Non-pigmented ciliary epithelial cell (primary cell): Measurements from ENCODE around the gene SLAMF6.

ENCODE experiments used
- DNase-seq: peaks from one replicate; pipeline ENCODE4 v3.0.0-alpha.2; 2010; ENCODE audit warnings: low read depth

Gene SLAMF6

DNA sequence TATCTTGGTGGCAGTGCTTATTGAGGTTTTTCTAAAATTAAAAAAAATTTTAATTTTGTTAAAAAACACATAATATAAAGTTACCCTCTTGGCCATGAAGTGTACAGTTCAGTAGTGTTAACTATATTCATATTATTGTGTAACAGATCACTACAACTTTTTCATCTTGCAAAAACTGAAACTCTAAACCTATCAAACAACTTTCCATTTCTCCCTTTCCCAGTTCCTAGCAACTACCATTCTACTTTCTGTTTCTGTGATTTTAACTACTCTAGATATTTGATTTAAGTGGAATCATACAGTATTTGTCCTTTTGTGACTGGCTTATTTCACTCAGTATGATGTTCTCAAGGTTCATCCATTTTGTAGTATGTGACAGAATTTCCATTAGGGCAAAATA lies 55.5 kb downstream of the SLAMF6 start:
- no peak for DNase-seq

DNA sequence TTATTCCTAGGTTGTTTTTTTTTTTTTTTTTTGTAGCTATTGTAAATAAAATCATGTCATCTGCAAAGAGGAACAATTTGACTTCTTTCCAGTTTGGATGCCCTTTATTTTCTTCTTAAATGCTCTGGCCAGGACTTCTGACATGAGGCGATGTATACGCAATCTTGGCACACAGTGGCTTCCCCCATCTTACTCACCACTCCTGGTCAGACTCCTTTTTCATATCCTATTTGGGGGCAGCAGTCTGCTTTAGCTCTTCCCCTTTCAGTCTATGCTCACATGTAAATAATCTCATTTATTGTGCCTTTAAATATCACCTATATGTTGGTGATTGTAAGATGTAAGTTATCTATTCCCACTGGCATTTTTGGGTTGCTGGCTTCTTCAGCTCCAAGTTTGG lies 56.1 kb downstream of the SLAMF6 start:
- DNase-seq: no peak

DNA sequence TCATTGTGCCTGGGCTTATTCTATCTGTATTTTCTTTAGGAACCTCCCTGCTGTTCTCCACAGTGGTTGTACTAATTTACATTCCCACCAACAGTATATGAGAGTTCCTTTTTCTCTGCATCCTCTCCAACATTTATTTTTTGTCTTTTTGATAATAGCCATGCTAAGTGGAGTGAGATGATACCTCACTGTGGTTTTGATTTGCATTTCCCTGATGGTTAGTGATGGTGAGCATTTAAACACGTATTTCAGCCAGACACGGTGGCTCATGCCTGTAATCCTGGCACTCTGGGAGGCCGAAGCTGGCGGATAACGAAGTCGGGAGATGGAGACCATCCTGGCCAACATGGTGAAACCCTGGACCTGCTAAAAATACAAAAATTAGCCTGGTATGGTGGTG lies 57.9 kb downstream of the SLAMF6 start:
- DNase-seq: no peak

DNA sequence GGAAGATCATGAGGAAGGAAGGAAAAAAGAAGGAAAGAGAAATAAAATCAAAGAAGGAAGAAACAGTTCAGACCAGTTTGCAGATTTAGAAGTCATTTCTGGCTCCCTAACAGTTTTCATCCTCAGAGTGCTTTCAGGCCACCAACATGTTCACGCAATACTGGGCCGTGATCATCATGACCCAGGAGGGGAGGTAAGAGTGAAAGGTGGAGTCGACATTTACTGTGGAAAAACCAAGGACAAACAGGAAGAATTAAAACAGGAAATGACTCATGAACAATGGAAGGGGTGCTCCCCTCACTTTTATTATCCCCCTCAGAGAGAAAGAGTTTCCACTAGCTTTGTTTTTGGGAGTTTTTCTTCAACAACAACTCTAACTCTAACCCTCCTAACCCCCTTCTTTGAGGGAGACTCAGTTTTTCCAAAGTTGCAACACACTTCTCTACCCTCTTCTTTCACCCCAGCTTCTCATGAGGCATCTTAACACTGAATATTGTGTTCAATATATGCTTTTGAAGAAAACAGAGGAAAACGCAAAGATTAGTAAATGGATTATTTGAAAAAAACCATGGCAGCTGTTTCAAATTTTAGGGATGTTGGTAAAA lies 62.3 kb downstream of the SLAMF6 start:
- no peak for DNase-seq

DNA sequence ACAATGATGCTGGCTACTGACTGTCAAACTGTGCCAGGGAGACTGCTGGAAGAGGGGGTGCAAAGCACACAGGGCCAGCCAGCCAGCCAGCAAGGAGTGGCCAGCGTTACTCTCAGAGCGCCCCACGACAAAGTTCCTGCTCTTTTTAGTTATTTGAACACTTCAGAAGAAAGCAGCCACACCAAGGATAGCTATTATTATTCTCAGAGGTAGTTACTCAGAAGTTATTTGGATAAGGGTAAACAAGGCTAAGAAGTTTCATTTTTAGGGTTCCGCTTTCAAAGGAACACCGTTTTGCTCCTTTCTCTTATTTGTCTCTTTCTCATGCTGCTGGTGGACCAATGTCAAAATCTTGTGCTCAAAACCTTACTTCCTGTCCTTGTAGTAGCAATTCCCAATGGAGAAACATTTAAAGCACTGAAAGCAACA lies 62.8 kb downstream of the SLAMF6 start:
- no peak for DNase-seq

DNA sequence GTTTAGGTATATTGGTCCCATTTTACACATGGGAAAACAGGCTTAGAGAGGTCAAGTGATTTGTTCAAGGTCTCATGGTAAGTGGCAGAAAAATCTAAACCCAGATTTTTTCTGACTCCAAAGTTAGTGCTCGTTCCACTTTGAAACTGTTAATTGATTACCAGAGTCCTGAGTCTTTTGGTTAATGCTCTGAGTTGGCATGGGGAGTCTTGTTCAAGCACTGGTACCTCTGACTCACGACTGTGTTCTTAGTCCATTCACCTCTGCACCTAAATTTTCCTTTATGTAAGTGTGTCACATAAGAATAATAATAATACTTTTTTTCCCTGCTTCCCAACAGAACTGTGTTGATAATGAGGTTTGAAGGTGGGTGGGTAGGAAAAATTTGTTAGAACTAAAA lies 63.4 kb downstream of the SLAMF6 start:
- no peak for DNase-seq

DNA sequence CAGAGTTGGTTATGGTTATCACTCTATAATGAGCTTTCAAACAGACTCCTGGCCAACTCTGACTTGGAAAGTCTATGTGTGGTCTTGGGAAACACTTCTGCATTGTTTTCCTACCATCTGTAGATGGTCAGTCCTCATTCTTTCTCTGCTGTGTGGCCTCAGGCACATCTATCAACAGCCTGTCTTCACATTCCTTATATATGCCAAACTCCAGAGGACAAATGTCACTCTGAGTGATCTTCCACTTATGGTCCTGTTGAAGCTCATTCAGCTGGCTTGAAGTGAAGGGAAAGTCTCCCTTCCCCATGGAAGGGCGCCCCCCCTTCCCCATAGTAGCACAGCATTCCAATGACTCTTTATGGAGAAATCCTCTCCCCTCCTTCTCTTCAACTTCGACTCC lies 64.0 kb downstream of the SLAMF6 start:
- no peak for DNase-seq

DNA sequence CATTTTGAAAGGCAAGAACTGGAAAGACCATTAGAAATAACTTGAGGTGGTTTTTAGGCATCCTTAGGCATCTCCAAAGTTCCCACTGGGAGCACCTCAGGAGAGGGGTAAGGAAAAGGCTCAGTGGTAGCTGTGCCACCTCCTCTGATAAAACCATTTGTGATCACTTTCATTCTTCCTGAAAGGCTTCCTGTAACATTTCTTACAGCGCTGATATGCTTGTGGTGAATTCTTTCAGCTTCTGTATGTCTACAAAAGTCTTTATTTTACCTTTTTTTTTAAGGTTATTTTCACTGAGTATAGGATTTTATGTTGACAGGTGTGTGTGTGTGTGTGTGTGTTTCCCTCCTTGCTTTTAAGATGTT lies 67.9 kb downstream of the SLAMF6 start:
- DNase-seq: no peak

DNA sequence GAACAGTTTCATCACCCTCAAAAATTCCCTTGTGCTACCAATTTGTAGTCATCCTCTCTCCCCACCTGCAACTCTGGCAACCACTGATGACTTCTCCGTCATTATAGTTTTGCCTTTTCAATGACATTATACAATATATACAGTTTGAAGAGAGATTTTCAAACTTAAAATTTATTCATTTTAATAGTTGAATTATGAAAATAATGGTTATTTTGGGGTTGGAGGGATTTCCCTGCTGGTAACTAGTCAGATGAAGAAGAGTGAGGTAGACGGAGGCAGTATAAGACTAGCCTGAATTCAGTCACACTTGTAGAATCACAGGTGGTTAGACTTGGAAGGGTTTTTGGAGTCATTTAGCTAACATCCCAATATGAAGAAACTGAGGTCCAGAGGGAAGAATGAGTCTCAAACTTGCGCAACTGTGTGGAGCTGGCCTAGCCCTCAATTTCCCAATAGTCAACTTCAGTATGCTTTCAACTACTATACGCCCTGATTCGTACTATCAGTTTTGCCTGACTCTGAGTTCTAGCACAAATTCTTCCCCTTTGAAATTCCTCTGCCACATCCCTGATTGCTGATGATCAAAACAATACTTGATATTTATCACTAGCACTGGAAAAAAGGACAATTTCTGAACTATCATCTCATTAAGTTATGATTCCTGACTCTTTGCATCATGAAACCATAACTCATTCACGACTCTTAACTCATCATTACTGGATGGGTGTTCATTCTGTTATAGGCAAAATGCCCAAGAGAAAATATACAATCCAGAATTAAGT lies 68.5 kb downstream of the SLAMF6 start:
- DNase-seq: no peak

DNA sequence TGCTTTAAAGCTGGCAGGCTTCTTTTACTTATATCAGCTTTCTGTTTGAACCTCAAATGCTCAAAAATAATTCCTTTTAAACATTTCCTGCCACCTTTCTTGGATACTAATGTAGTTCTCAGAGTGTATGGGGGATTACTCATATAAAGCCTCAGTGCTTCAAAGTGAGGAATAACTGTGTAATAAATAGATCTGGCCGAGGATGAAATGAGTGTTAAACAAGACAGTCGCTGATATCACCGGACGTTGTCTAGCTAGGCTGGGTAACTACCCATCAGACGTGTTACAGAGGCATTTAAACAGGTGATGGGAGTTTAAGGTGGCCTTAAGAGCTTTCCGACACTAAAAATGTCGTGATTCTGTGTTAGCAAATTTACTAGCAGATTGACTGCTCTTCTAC lies 69.6 kb downstream of the SLAMF6 start:
- DNase-seq: no peak

DNA sequence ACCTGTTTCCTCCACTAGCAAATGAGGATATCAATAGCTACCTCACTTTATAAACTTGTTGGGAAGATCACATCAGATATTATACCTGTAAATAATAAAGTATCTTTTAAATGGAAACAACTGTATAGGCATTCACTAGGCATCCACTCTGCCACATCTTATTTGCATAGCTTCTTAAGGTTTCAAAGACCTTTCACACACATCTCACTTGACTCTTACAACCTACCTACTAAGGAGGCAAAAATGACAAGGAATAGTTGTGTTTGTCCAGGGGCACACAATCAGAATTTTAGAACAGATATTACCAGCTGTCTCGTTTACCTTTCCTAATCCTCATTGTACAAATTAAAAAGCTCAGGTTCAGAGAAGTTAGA lies 71.2 kb downstream of the SLAMF6 start:
- no peak for DNase-seq

DNA sequence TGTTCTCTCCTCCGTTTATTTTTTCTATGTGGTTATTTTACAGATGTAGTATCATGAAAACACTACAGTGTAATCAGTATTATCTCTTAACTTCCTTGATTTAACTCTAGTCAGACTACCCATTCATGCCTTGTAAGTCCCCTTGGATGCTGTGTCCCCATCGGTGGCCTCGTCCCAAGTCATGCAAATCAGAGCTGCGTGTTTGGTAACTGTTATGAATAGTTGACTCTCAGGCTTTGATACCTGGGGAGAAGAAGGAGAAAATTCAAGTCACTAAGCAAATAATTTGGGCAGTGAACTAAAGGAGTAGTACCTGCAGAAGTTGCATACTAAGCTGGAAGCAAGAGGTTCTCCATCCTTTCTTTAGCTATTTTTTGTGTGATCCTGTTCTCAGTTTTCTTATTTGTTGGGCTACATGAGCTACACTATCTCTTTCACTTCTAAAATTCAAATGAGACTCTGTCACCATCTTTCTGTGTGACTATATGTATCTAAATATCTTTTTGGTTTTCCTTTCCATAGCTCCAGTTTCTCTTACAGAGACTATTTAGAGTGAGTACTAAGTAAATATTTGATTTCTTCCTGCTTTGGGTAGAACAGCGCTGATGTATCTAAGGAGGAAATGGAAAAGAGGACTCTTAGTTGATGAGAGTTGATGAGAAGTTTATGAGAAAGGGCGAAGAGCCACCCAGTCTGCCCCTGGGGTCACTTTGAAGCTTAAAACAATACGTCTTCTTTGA lies 71.8 kb downstream of the SLAMF6 start:
- no peak for DNase-seq

DNA sequence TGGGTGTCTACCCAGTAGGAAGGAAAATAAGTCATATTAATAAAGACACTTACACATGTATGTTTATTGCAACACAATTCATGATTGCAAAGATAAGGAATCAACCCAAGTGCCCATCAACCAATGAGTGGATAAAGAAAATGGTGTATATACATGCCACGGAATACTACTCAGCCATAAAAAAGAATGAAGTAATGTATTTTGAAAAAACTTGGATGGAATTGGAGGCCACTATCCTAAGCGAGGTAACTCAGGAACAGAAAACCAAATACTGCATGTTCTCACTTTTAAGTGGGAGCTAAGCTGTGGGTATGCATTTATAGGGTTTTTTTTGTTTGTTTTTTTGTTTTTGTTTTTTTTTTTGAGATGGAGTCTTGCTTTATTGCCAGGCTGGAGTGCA lies 73.6 kb downstream of the SLAMF6 start:
- no peak for DNase-seq

DNA sequence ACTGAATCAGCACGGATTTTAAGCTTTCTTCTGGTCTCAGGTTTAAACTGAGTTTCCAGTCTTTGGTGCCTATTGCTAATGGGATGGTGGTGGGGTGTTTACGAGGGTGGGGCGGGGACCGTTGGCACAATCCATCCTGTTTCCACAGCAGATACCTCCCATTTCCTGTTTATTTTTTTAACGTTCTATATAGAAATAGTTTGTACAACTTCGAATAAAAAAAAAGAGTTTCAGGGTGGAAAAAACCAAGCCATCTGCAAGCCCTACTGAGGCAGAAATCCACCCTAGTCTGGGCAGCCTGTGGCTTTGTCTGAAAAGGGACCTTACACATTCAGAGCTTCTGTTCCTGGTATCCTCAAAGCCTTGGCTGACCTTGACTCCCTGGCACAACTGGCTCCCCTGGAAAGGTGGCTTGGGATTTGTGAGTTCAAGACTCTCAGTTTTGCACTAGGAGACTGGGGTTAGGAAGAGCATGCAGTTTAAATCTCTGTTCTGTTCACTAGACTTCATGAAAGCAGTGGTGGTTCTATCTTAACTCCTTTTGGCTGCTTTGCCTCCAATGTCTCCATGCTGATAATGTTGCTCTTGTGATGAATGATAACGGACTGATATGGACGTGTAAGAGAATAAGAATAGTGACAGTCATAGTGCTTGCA lies 76.0 kb downstream of the SLAMF6 start:
- DNase-seq: no peak

DNA sequence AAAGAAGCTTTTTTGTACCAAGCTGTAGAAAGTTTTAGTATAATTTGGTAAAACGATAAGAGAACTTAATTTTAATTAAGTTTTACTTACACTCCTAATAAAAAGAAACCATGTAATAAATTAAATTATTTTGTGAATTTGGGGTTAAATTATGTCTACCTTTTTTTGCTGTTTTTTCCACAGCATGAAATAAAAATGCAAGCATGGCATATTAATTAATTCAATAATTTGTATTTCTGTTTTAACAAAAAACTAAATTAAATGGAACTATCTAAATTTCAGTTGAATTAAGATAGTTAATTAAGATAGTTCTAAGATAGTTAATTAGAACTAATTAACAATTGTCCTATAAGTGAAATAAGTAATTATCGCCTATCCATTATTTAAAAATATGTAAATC lies 83.3 kb downstream of the SLAMF6 start:
- DNase-seq: no peak

DNA sequence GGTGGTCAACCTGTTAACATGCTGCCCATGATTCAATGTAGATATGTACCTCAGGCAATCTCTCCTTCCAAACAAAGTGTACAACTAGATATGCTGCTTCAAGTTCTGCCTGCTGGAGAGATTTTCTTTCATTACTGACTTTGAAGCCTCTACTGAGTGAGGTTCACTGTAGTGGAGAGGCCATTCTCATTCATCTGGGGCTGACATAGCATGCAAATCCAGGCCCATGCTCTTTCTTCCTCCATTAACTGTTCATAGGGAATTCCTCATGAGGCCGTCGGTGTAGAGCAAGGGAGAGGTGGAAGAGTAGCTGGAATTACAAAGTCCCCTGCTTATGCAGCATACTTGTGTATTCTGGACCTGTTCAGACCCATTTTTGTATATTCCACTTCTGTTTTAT lies 84.1 kb downstream of the SLAMF6 start:
- DNase-seq: no peak

DNA sequence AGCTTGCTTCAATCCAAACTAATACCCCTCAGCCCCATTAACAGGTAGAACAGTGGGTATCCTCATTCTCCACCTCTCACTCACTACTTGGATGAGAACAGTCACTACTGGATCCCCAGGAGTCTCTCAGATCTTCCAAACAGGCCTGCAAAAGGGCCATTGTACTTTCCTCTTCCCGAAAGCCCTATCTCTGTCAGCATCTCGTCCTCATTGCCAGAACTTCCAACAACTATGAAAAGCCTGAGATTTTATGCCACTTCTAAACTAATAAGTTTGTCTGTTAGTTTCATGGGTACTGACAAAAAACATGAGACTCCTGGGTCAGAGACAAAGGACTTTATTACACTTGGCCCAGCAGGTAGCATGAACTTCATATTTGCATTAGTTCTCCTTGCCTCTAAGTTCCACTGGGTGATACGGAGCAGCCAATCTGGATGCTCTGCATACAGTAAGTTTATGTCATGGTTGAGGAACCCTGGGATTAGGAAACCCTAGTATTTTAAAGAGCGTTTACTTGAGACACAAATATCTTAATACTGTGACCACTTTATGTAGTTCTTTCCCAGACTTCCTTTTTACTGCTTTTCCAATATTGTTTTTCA lies 84.6 kb downstream of the SLAMF6 start:
- no peak for DNase-seq

DNA sequence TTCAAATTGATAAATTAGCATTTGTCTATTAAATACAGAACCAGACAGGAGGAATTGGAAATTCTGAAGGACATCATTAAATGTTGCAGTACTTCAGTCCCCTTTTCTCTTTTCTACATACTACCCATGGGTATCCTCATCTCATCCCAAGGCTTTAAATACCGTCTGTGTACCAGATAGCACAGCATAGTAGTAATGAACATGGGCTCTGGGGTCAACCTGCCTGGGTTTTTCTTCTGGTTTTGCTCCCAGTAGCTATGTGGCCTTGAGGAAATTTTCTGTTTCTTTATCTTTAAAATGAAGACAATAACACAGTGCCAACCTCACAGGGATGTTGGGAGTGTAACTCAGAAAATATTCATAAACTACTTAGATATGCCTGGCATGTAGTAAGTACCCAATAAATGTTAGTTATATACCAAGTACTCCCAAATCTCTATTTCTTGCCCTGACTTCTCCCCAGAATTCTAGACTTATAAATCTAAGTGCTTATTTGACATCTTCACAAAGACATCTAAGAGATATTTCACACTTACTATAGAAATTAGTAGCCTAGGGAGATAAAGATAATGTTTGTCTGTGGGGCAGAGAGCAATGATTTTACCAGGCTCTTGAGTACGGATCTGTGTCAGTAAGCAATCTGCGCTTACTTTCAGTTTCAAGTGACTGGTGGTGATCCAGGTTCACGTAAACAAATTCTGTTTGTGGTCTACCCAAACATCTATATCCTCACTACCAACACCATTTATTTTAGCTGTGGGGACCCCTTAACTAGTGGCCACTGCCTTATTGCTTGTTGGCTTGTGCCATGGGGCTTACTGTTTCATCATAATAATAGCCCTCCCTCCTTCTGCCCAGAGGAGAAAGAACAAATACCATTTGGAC lies 85.4 kb downstream of the SLAMF6 start:
- no peak for DNase-seq

DNA sequence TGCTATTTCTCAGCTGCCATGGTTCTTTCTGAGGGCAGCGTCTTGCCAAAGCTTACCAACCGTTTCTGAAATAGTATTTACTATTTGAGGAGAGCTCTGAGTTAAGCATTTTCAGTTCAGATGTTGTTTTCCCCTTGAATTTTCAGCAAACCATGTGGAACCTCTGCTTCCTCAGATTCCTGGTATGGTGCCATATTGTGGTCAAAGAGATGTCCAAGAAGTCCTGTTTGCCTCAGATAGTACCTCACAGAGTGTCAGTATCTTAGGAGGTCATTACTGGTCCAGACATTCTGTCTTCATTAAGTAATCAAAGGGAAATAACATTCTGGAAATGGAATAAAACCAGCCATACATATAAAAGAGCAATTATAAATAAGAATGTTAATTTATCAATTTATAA lies 86.1 kb downstream of the SLAMF6 start:
- DNase-seq: no peak
